ENCODE data around the gene GPR157. TPM values are rescaled to one million over a fixed set of nuclear protein-coding genes. Genes with fewer than 3 reads are reported as not detected.

The GPR157 gene
- total and polyA plus RNA-seq, 2 of the 13 experiments (the other 11 are each of a cell fraction or from before 2014, with no cell fraction given) = 10.1 to 19.2 TPM

GRCh38 chr1:9100471-9101043 lies 28.3 kb downstream of the GPR157 start (continued):
- TF ChIP-seq ZNF318 (CRISPR knock-in tag; IDR thresholded peaks at IDR 0.05) (no peak), ZNF367 (CRISPR knock-in tag; IDR thresholded peaks at IDR 0.05; ENCODE audit: borderline replicate concordance) (no peak), REPIN1 (CRISPR knock-in tag; IDR thresholded peaks at IDR 0.05; ENCODE audit: borderline replicate concordance, low read depth) (no peak), ZNF768 (CRISPR knock-in tag; IDR thresholded peaks at IDR 0.05) (no peak), ZNF224 (CRISPR knock-in tag; IDR thresholded peaks at IDR 0.05) (no peak), CREM (IDR thresholded peaks at IDR 0.05) (no peak; the same call in none of the 2 replicates), CREM (CRISPR knock-in tag; IDR thresholded peaks at IDR 0.05) (no peak), SP1 (IDR thresholded peaks at IDR 0.05) (no peak), SP1 (CRISPR knock-in tag; IDR thresholded peaks at IDR 0.05) (no peak), ZNF75D (CRISPR knock-in tag; IDR thresholded peaks at IDR 0.05; ENCODE audit: borderline replicate concordance) (no peak), TFDP2 (CRISPR knock-in tag; IDR thresholded peaks at IDR 0.05) (no peak), MAFF (IDR thresholded peaks at IDR 0.05; ENCODE audit: low read depth, low read length) (peak; percentile 15; the same call in 1 of the 2 replicates)
- TF ChIP-seq, protein P1, sequence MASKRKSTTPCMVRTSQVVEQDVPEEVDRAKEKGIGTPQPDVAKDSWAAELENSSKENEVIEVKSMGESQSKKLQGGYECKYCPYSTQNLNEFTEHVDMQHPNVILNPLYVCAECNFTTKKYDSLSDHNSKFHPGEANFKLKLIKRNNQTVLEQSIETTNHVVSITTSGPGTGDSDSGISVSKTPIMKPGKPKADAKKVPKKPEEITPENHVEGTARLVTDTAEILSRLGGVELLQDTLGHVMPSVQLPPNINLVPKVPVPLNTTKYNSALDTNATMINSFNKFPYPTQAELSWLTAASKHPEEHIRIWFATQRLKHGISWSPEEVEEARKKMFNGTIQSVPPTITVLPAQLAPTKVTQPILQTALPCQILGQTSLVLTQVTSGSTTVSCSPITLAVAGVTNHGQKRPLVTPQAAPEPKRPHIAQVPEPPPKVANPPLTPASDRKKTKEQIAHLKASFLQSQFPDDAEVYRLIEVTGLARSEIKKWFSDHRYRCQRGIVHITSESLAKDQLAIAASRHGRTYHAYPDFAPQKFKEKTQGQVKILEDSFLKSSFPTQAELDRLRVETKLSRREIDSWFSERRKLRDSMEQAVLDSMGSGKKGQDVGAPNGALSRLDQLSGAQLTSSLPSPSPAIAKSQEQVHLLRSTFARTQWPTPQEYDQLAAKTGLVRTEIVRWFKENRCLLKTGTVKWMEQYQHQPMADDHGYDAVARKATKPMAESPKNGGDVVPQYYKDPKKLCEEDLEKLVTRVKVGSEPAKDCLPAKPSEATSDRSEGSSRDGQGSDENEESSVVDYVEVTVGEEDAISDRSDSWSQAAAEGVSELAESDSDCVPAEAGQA (IDR thresholded peaks at IDR 0.05; ENCODE audit: low read depth) = no peak
- TF ChIP-seq, protein P1 (CRISPR knock-in tag; IDR thresholded peaks at IDR 0.05; ENCODE audit: borderline replicate concordance) = no peak

Data from HepG2 (cell line).